ENCODE results near the gene GTPBP10. TPM values are rescaled to one million over a fixed set of nuclear protein-coding genes. Genes with fewer than 3 reads are reported as not detected.

Gene GTPBP10, protein sequence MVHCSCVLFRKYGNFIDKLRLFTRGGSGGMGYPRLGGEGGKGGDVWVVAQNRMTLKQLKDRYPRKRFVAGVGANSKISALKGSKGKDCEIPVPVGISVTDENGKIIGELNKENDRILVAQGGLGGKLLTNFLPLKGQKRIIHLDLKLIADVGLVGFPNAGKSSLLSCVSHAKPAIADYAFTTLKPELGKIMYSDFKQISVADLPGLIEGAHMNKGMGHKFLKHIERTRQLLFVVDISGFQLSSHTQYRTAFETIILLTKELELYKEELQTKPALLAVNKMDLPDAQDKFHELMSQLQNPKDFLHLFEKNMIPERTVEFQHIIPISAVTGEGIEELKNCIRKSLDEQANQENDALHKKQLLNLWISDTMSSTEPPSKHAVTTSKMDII
- 26.3 and 34.8 TPM in 2 replicates for total RNA-seq

DNA sequence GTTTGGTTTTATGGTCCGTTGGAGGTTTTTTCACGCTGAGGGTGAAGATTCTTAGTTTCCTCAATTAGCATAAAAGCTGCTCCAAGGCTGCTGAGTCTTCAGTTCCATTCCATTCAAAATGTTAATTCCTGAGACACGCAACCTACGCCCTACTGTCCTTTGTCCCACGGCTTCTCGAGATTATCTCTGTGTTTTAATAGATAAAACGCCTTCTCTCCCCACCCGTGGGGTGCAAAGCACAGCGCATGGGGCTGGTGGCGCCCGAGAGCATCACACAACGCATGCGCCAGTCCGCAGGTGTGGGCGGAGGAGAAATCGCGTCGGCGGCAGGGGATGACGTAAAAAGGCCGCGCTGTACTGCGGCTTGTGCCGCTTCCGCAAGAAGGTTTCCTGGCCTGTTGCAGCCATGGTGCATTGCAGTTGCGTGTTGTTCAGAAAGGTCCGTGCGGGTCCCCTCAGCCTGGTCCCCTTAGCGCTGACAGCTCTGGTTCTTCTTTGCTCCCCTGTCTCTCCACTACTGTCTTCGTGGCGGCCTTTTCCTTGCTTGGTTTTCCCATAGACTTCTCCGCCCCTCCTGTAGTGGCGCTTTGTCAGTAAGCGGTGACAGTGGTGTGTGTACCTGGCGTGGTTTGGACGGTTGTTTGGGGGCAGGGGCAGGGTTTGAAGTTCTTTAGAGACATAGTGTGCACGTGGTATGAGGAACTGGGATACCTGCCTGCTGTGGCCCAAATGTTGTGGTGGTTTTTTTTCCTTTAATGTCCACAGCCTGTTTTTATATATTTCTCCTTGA lies at the start of gene GTPBP10:
GTPBP10 (plus strand) TSS at position 381 of the 790 bp plus-strand sequence; CDS start at position 407, 26 bp downstream.

DNA sequence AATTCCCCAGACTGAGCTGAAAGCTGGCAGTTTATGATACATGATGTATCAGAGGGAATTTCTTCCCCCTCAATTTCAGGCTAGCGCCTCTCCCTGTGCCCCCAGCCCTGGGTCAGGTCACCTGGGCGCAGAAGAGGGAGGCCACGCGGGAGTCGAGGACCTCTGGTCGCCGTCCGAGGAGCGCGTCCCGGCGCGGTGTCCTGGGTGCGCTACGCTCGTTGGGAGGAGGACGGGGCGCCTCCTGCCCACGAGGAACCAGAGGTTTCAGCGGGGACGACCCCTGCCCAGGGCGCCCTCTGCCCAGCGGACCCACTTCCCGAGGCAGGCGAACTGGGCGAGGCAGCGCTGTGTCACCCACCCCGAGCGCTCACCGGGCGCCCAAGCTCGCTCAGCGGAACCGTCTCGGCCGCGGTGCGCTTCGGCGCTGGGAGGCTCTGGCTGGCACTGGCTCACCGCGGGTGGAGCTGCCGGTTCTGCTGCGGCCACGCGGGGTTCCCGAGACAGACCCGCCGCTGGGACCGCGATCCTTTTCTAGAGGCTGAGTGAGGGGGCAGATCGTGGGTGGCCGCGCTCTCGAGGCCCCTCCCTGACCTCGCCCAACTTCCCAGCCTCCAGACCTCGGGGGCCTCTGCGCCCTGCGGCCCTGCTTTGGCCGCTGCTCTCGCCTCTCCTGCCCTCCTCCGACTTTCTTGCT lies 25.6 kb upstream of the GTPBP10 start, which contains the start of gene FAM237B:
FAM237B (minus strand) TSS at position 504 of the 694 bp plus-strand sequence. CDS start 1,556 bp downstream, outside the sequence.

DNA sequence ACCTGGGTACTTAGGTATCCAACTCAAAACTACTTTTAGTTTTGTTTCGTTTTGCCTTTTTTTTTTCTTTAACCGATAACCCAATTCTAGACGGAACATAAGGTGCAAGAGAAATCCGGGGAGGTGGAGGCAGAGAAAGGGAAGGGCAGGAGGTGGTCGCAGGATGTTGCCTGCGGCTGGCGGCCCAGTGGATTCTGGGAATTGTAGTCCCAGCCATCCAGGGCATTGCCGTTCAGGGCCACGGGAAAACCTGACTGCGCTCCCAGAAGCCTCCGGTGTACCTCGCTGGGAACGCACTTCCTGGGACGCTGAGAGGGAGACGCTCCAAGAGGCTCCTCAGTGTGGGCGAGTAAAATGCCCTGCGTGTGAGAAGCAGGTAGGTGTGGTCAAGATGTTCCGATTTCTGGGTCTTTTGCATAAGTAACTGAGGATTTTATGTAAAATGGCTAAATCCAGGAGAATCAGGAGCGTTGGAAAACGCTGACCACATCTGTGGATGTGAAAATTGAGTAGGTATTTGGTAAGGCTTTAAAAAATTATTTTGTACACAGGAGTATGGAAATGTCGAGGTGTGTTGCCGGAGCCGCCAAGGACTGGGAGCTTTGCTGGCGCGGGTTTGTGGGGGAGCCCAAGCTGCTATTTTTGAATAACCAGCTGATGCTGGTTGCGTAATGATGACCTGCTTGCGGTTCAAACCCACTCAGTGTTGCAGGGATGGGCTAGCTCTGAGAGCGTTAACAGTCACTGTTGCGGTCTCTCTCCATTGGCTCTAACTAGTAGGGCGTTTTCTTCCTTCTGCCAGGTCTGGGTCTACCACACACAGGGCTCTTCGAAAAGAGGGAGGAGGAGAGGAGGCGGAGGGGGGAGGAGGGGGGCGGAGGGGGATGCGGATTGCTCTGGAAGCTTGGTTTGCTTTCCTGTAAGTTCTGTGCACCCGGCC lies 56.9 kb downstream of the GTPBP10 start, which contains the start of gene CLDN12:
CLDN12 (plus strand) TSS at position 288 of the 940 bp plus-strand sequence. CDS start 9,216 bp downstream, outside the sequence.

Other genes with a start within 250 kb of the GTPBP10 start
- 55.5 and 75.5 TPM in 2 replicates for gene STEAP1, start 192.2 kb upstream of the GTPBP10 start, total RNA-seq
- gene STEAP2, start 135.0 kb upstream of the GTPBP10 start, total RNA-seq = 24.8 and 26.7 TPM in 2 replicates
- 10.1 and 12.3 TPM in 2 replicates for gene CFAP69, start 101.5 kb upstream of the GTPBP10 start, total RNA-seq
- gene FAM237B, start 25.4 kb upstream of the GTPBP10 start, total RNA-seq = not detected in 2 replicates
- 49.5 and 50.0 TPM in 2 replicates for gene CLDN12, start 56.7 kb downstream of the GTPBP10 start, total RNA-seq
- gene PTTG1IP2, start 122.9 kb downstream of the GTPBP10 start, total RNA-seq = not detected in 2 replicates
- 70.8 and 72.5 TPM in 2 replicates for gene CDK14, start 249.6 kb downstream of the GTPBP10 start, total RNA-seq

All from articular chondrocyte of knee joint (primary cell).